Erythroblast (primary cell): ENCODE results near the gene IGF2BP3.

Experiments
- GATA1 ChIP-seq: IDR thresholded peaks from 2 replicates; pipeline ENCODE4 v1.6.1; 2011; ENCODE audit warnings: low read depth, mild to moderate bottlenecking, control low read depth, low read length, moderate library complexity
- POLR2A ChIP-seq: IDR thresholded peaks from 2 replicates; pipeline ENCODE4 v1.6.1; 2011; ENCODE audit warnings: mild to moderate bottlenecking, low read length

- no peak for TF ChIP-seq POLR2A
- TF ChIP-seq GATA1, result no peak
Measured at GRCh38 chr7:23335136-23335535, 135.2 kb downstream of the IGF2BP3 start.
